Nephron (organoid): ENCODE data around the gene ZG16.
A peak's percentile ranks its signal among the peaks of the same experiment; 100 is the strongest.

ENCODE experiments used
- H3K27ac Mint-ChIP-seq, 3 experiments: 2 replicates each; pipeline ENCODE4 v1.8.0; 2020; ENCODE audit warnings: mixed read lengths in 3 of 3, mild to moderate bottlenecking in 2 of 3, moderate library complexity in 1 of 3
- H3K27me3 Mint-ChIP-seq: 2 replicates; pipeline ENCODE4 v1.8.0; 2021; ENCODE audit warnings: low read depth, mild to moderate bottlenecking, moderate library complexity, mixed read lengths
- H3K36me3 Mint-ChIP-seq: 2 replicates; pipeline ENCODE4 v1.8.0; 2020; ENCODE audit warnings: low read depth, mixed read lengths
- H3K4me1 Mint-ChIP-seq: 2 replicates; pipeline ENCODE4 v1.8.0; 2020; ENCODE audit warnings: mixed read lengths
- H3K4me3 Mint-ChIP-seq, 3 experiments: 2 replicates each; pipeline ENCODE4 v1.8.0; 2020; ENCODE audit warnings: mild to moderate bottlenecking in 3 of 3, mixed read lengths in 3 of 3, moderate library complexity in 2 of 3
- H3K9me3 Mint-ChIP-seq: 2 replicates; pipeline ENCODE4 v1.8.0; 2020; ENCODE audit warnings: mixed read lengths
- TF ChIP-seq, protein P1 (sequence below), 3 experiments: fragments of 200-600 bp; sonication (generic); IDR thresholded peaks; one replicate each; pipeline ENCODE4 v1.5.0; 2021; ENCODE audit warnings: antibody characterized with exemption in 3 of 3; ENCODE audit not compliant: unreplicated experiment in 3 of 3

The ZG16 gene

DNA sequence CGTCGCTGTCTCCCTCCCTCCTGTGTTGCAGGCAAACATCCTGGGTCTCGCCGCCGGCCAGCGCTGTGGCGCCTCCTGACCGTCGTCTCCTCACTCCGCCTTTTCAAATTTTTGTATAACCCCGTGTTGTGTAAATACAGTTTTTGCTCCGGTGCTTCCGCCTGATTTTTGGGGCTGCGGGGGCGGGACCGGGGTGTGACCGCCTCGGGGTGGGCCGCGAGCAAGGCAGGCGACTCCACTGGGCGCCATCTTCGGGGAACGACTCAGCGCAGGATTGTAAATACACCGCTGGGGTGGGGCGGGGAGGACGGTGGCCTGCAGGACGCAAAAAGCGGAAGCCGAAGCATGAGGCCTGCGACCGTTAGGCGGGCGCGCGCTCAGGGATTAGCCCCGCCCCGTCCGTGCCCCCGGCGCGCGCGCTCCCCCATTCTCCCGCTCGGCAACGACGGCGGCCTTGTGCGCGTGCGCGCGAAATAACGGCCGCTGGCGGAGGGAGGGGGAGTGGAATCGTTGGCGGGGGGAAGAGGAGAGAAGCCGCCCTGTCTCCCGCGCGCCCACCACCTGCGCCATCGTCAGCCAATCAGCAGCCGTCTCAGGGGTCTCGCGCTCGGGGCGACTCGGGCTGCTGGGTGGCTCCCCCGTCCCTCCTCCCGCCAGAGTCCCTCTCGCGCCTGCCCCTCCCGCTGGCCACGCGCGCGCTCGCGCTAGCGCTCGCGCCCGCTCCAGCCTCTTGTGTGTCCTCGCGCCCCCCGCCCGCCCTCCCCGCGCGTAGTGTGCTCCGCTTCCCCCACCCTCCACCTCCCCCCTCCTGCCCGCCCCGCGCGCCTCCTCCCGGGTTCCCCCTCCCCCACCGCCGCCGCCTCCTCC is 27.4 kb downstream of the ZG16 start:
- Mint-ChIP-seq H3K4me3 (peak overlapping the region; percentile 96 to 100 (median 97)), H3K4me1 (peaks cover 59% of the 10 kb centered on the region)

DNA sequence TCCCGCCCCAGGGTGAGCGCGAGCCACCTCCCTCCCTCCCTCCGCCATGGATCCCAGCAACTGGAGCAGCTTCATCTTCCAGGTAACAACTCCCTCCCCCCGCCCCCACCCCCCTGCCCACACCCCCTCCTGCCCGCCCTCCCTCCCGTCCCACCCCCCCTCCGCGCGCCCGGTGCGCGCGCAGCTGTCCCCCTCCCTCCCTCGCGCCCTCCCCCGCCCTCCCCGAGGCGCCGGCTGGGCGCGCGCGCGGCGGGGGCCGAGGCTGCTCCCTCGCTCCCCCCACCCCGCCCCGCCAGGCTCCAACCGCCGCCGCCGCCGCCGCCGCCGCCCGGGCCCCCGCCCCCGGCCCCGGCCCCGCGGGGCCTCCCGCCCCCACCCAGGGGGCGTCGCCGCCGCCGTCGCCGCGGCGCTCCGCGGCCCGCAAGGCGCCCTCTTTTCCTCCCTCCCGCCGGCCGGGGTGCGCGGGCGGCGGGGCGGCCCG is 28.1 kb downstream of the ZG16 start, which contains the start of gene MAZ:
Gene MAZ (plus strand): TSS at position 431 of the 481 bp plus-strand sequence. CDS start 173 bp downstream, outside the sequence.
- Mint-ChIP-seq H3K4me1 (peaks cover 66% of the 10 kb centered on the region), H3K4me3 (peak within 1 kb of the TSS; percentile 96 to 100 (median 97)), H3K27ac (peak within 1 kb of the TSS; percentile 98 to 99 (median 98)), H3K27me3 (no peaks in the 10 kb centered on the region), H3K36me3 (peaks cover 24% of the 10 kb centered on the region), H3K9me3 (no peaks in the 10 kb centered on the region)
- TF ChIP-seq, protein P1, sequence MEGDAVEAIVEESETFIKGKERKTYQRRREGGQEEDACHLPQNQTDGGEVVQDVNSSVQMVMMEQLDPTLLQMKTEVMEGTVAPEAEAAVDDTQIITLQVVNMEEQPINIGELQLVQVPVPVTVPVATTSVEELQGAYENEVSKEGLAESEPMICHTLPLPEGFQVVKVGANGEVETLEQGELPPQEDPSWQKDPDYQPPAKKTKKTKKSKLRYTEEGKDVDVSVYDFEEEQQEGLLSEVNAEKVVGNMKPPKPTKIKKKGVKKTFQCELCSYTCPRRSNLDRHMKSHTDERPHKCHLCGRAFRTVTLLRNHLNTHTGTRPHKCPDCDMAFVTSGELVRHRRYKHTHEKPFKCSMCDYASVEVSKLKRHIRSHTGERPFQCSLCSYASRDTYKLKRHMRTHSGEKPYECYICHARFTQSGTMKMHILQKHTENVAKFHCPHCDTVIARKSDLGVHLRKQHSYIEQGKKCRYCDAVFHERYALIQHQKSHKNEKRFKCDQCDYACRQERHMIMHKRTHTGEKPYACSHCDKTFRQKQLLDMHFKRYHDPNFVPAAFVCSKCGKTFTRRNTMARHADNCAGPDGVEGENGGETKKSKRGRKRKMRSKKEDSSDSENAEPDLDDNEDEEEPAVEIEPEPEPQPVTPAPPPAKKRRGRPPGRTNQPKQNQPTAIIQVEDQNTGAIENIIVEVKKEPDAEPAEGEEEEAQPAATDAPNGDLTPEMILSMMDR (IDR thresholded peaks at IDR 0.05; ENCODE audit: unreplicated experiment in 3 of 3), result no peak

More for the DNA sequence above, 27.4 kb downstream of the ZG16 start:
- H3K9me3 Mint-ChIP-seq, result no peaks in the 10 kb centered on the region
- TF ChIP-seq, protein P1 (IDR thresholded peaks at IDR 0.05; ENCODE audit: unreplicated experiment in 3 of 3), result no peak
- H3K36me3 Mint-ChIP-seq, result peaks cover 30% of the 10 kb centered on the region
- peak overlapping the region; percentile 98 to 99 (median 98) for H3K27ac Mint-ChIP-seq
- no peaks in the 10 kb centered on the region for H3K27me3 Mint-ChIP-seq

DNA sequence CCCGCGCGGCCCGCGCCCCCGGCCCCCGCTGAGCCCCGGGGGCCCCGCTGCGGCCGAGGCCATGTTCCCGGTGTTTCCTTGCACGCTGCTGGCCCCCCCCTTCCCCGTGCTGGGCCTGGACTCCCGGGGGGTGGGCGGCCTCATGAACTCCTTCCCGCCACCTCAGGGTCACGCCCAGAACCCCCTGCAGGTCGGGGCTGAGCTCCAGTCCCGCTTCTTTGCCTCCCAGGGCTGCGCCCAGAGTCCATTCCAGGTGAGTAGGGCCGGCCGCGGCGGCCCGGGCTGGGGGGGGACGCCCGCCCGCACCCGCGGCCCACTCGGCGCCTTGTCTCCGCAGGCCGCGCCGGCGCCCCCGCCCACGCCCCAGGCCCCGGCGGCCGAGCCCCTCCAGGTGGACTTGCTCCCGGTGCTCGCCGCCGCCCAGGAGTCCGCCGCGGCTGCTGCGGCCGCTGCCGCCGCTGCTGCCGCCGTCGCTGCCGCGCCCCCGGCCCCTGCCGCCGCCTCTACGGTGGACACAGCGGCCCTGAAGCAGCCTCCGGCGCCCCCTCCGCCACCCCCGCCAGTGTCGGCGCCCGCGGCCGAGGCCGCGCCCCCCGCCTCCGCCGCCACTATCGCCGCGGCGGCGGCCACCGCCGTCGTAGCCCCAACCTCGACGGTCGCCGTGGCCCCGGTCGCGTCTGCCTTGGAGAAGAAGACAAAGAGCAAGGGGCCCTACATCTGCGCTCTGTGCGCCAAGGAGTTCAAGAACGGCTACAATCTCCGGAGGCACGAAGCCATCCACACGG is 28.8 kb downstream of the ZG16 start:
- TF ChIP-seq, protein P1 (IDR thresholded peaks at IDR 0.05; ENCODE audit: unreplicated experiment in 3 of 3), result no peak
- no peaks in the 10 kb centered on the region for H3K27me3 Mint-ChIP-seq
- H3K36me3 Mint-ChIP-seq, result peaks cover 17% of the 10 kb centered on the region
- peak overlapping the region; percentile 82 to 92 (median 92) for H3K4me3 Mint-ChIP-seq
- peaks cover 61% of the 10 kb centered on the region for H3K4me1 Mint-ChIP-seq
- H3K27ac Mint-ChIP-seq, result peak overlapping the region; percentile 92 to 98 (median 94)
- no peaks in the 10 kb centered on the region for H3K9me3 Mint-ChIP-seq

DNA sequence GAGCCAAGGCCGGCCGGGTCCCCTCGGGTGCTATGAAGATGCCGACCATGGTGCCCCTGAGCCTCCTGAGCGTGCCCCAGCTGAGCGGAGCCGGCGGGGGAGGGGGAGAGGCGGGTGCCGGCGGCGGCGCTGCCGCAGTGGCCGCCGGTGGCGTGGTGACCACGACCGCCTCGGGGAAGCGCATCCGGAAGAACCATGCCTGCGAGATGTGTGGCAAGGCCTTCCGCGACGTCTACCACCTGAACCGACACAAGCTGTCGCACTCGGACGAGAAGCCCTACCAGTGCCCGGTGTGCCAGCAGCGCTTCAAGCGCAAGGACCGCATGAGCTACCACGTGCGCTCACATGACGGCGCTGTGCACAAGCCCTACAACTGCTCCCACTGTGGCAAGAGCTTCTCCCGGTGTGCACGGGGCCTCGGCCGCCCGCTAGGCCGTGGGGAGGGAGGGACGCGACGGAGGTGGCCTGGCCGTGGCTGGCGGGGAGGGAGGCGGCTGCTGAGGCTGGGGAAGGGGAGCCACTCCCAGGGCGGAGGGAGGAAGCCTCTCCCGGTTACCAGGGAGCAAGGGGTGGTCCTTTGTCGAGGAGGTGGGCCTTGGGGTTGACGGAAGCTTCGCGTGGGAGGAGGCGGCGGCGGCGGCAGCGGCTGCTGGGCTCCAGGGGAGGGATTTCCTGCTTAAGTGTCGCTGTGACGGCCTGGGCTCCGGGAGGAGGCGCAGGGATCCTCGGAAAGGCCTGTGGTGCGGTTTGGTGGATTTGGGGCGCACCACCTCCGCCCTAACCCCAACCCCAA is 29.6 kb downstream of the ZG16 start:
- Mint-ChIP-seq H3K4me3 (peak overlapping the region; percentile 82 to 92 (median 92)), H3K36me3 (peaks cover 14% of the 10 kb centered on the region), H3K9me3 (no peaks in the 10 kb centered on the region), H3K27ac (peak overlapping the region; percentile 92 to 98 (median 94)), H3K4me1 (peaks cover 59% of the 10 kb centered on the region), H3K27me3 (no peaks in the 10 kb centered on the region)
- TF ChIP-seq, protein P1 (IDR thresholded peaks at IDR 0.05; ENCODE audit: unreplicated experiment in 3 of 3), result peak; percentile 41 to 52 (median 49)

DNA sequence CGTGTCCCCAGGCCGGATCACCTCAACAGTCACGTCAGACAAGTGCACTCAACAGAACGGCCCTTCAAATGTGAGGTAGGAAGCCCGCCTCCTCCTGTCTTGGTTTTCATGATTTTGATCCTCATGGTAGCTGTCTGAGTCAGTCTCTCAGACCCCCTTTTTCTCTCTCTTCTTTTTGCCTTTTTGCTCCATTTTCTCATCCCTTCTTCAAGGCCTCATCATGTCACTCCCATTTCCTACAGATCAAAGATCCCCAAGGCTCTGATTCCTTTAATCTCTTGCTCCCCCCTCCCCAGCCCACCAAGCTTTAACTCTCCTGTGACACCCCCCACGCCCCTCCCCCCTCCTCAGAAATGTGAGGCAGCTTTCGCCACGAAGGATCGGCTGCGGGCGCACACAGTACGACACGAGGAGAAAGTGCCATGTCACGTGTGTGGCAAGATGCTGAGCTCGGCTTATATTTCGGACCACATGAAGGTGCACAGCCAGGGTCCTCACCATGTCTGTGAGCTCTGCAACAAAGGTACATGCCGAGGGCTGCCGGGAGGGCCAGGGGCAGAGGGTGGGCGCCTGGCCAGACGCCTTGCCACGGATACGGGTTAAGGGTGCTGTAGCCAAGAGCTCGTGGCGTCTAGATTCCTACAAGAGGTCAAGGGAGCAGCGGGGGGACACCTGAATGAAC is 30.3 kb downstream of the ZG16 start:
- peaks cover 13% of the 10 kb centered on the region for H3K36me3 Mint-ChIP-seq
- TF ChIP-seq, protein P1 (IDR thresholded peaks at IDR 0.05; ENCODE audit: unreplicated experiment in 3 of 3), result no peak
- H3K9me3 Mint-ChIP-seq, result no peaks in the 10 kb centered on the region
- H3K4me1 Mint-ChIP-seq, result peaks cover 52% of the 10 kb centered on the region
- H3K27me3 Mint-ChIP-seq, result no peaks in the 10 kb centered on the region
- peak overlapping the region; percentile 82 to 92 (median 92) for H3K4me3 Mint-ChIP-seq
- H3K27ac Mint-ChIP-seq, result peak overlapping the region; percentile 92 to 98 (median 94)
